ENCODE results near the gene HTR7. TPM values are rescaled to one million over a fixed set of nuclear protein-coding genes. Genes with fewer than 3 reads are reported as not detected.

The HTR7 gene
- total RNA-seq, 5 donors from 2014 or later (not counting 1 experiment from before 2014, with no cell fraction given): 0.07 TPM; not detected in 4

DNA sequence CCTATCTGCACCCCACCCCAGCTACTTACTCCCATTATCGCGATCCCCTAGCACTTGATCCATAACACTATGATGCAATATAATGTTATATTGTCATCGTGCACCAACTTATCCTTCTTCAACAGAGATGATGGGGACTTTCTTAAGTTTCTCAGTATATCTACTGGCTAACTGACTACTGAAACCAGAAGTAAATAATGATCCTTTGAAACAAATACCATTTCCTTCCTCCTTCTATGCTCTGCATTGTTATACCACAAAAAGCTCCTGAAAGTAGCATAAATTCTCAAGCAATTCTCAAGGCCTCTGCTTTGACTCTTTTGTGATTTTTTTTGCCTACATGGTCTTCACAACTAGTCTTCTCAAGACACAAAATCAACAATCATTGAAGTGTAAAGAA is 68.9 kb downstream of the HTR7 start:
- ATAC-seq (replicated peaks in 1 of 4) (no peak), DNase-seq (no peak)
- no peak overlapping the region for H3K27ac ChIP-seq (ENCODE audit: low read length)
- no peaks in the 10 kb centered on the region for H3K27me3 ChIP-seq (replicated peaks in 1 of 2; ENCODE audit: control insufficient read depth in 2 of 2, extremely low read depth in 1 of 2, insufficient read depth in 2 of 2, low read length in 1 of 2)
- Mint-ChIP-seq H3K27me3 (peaks cover 10 to 21% of the 10 kb centered on the region in 2 donors), H3K27ac (no peak overlapping the region), H3K4me1 (no peaks in the 10 kb centered on the region), H3K36me3 (no peaks in the 10 kb centered on the region), H3K9me3 (no peaks in the 10 kb centered on the region), H3K4me3 (no peak overlapping the region)
- ChIA-PET CTCF (interaction anchor here (0.9 to 1.5 kb wide), 2 partner anchors 993 to 1001 kb away, joined by 3 to 4 read pairs; no protein-coding TSS in a partner anchor), POLR2A (no interaction called here)
- no peak overlapping the region for H3K4me3 ChIP-seq (ENCODE audit: control insufficient read depth in 1 of 2, extremely low read depth in 1 of 2, low read length in 1 of 2)
- H3K36me3 ChIP-seq (ENCODE audit: control insufficient read depth in 2 of 2, extremely low read depth in 1 of 2, insufficient read depth in 1 of 2, low read length in 1 of 2): no peaks in the 10 kb centered on the region
- no peaks in the 10 kb centered on the region for H3K9me3 ChIP-seq
- no peaks in the 10 kb centered on the region for H3K4me1 ChIP-seq (ENCODE audit: control insufficient read depth in 1 of 2, extremely low read depth in 1 of 2, insufficient read depth in 2 of 2, low read length in 2 of 2)
- WGBS (ENCODE audit: insufficient coverage): no CpG with 5 or more reads among the region's 3 CpGs

DNA sequence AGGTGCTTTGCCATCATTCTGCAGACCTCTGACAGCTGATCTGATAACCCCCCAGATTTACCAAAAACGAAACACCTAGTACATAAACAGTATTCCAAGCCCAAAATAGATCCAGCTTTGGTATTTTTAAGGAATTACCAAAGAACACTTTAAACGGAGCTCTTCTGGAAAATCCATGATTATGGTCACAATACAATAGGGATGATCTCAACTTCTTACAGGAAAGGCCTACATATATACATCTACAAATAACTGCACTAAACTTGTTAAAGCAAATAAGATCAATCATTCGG is 69.7 kb downstream of the HTR7 start:
- Histone ChIP-seq H3K4me1 (ENCODE audit: control insufficient read depth in 1 of 2, extremely low read depth in 1 of 2, insufficient read depth in 2 of 2, low read length in 2 of 2) (no peaks in the 10 kb centered on the region), H3K9me3 (no peaks in the 10 kb centered on the region), H3K27ac (ENCODE audit: low read length) (no peak overlapping the region), H3K36me3 (ENCODE audit: control insufficient read depth in 2 of 2, extremely low read depth in 1 of 2, insufficient read depth in 1 of 2, low read length in 1 of 2) (no peaks in the 10 kb centered on the region), H3K27me3 (replicated peaks in 1 of 2; ENCODE audit: control insufficient read depth in 2 of 2, extremely low read depth in 1 of 2, insufficient read depth in 2 of 2, low read length in 1 of 2) (no peaks in the 10 kb centered on the region), H3K4me3 (ENCODE audit: control insufficient read depth in 1 of 2, extremely low read depth in 1 of 2, low read length in 1 of 2) (no peak overlapping the region)
- ChIA-PET POLR2A (interaction anchor here (0.6 kb wide), 2 partner anchors 38 to 872 kb away, joined by 3 read pairs; no protein-coding TSS in a partner anchor), CTCF (interaction anchor here (0.9 to 2.0 kb wide), 5 partner anchors 74 to 1000 kb away, joined by 3 to 7 read pairs (median 4); no protein-coding TSS in a partner anchor)
- no peaks in the 10 kb centered on the region for H3K9me3 Mint-ChIP-seq
- peaks cover 10 to 21% of the 10 kb centered on the region in 2 donors for H3K27me3 Mint-ChIP-seq
- DNase-seq (no peak), ATAC-seq (replicated peaks in 1 of 4) (no peak)
- H3K36me3 Mint-ChIP-seq: no peaks in the 10 kb centered on the region
- WGBS (ENCODE audit: insufficient coverage): 20% methylated on average over 1 of the region's 3 CpGs
- no peaks in the 10 kb centered on the region for H3K4me1 Mint-ChIP-seq
- H3K27ac Mint-ChIP-seq: no peak overlapping the region
- no peak overlapping the region for H3K4me3 Mint-ChIP-seq

DNA sequence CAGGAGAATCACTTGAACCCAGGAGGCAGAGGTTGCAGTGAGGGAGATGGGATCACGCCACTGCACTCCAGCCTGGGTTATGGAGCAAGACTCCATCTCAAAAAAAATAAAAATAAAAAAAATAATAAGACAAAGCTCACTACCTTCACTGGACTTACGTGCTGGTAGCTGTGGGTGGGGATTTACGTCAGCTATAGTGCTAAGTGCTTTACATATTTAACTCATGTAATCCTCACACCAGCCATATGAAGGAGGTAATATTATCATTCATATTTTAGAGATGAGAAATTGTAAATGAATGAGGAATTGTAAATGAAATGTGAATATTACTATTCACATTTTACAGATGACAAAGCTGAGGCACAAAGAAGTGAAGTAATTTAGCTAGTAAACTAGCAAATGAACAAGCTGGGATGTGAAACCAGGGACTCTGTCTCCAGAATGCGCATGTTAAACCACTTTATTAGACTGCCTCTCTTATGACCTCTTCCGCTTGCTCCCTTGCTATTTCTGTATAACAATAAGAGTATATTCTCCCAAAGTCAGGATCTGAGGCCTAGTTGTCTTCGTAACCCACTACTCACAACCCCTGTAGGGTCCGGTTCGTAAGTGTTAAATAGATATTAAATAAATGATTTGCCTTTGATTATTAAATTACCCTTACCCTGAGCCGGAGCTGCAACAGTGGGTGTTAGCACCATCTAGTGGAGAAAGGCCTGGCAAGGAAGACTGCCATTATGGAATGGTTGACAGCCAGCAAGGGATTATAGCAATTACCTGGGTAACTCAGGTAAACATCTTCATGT is 70.2 kb downstream of the HTR7 start:
- POLR2A ChIA-PET: interaction anchor here in 1 of 2 donors (0.6 kb wide), 1 partner anchor 39 kb away, joined by 3 read pairs; no protein-coding TSS in a partner anchor
- H3K27me3 Mint-ChIP-seq: peaks cover 10 to 19% of the 10 kb centered on the region in 2 donors
- H3K27me3 ChIP-seq (replicated peaks in 1 of 2; ENCODE audit: control insufficient read depth in 2 of 2, extremely low read depth in 1 of 2, insufficient read depth in 2 of 2, low read length in 1 of 2): no peaks in the 10 kb centered on the region
- no peaks in the 10 kb centered on the region for H3K9me3 Mint-ChIP-seq
- DNase-seq: peak in 10 of 35 experiments; percentile 1 to 46 (median 7)
- no peak overlapping the region for H3K4me3 ChIP-seq (ENCODE audit: control insufficient read depth in 1 of 2, extremely low read depth in 1 of 2, low read length in 1 of 2)
- no peaks in the 10 kb centered on the region for H3K4me1 ChIP-seq (ENCODE audit: control insufficient read depth in 1 of 2, extremely low read depth in 1 of 2, insufficient read depth in 2 of 2, low read length in 2 of 2)
- CTCF ChIA-PET: interaction anchor here (1.0 to 2.0 kb wide), 4 partner anchors 74 to 994 kb away, joined by 4 to 7 read pairs (median 5); no protein-coding TSS in a partner anchor
- H3K36me3 ChIP-seq (ENCODE audit: control insufficient read depth in 2 of 2, extremely low read depth in 1 of 2, insufficient read depth in 1 of 2, low read length in 1 of 2): no peaks in the 10 kb centered on the region
- no peaks in the 10 kb centered on the region for H3K9me3 ChIP-seq
- no peak for ATAC-seq (replicated peaks in 1 of 4)
- no peak overlapping the region for H3K27ac ChIP-seq (ENCODE audit: low read length)
- no CpG with 5 or more reads among the region's 9 CpGs for whole genome bisulfite sequencing (ENCODE audit: insufficient coverage)
- H3K27ac Mint-ChIP-seq: no peak overlapping the region
- H3K36me3 Mint-ChIP-seq: no peaks in the 10 kb centered on the region
- H3K4me1 Mint-ChIP-seq: no peaks in the 10 kb centered on the region
- H3K4me3 Mint-ChIP-seq: no peak overlapping the region

GRCh38 chr10:90785782-90786181 is 72.1 kb downstream of the HTR7 start:
- Mint-ChIP-seq H3K4me1 (no peaks in the 10 kb centered on the region), H3K36me3 (no peaks in the 10 kb centered on the region), H3K9me3 (no peaks in the 10 kb centered on the region), H3K27ac (no peak overlapping the region), H3K27me3 (peaks cover 10 to 17% of the 10 kb centered on the region in 2 donors), H3K4me3 (no peak overlapping the region)
- H3K36me3 ChIP-seq (ENCODE audit: control insufficient read depth in 2 of 2, extremely low read depth in 1 of 2, insufficient read depth in 1 of 2, low read length in 1 of 2): no peaks in the 10 kb centered on the region
- no peaks in the 10 kb centered on the region for H3K9me3 ChIP-seq
- H3K4me1 ChIP-seq (ENCODE audit: control insufficient read depth in 1 of 2, extremely low read depth in 1 of 2, insufficient read depth in 2 of 2, low read length in 2 of 2): no peaks in the 10 kb centered on the region
- H3K27me3 ChIP-seq (replicated peaks in 1 of 2; ENCODE audit: control insufficient read depth in 2 of 2, extremely low read depth in 1 of 2, insufficient read depth in 2 of 2, low read length in 1 of 2): peaks cover 0 to 3% of the 10 kb centered on the region in 2 experiments
- 51% methylated on average over 3 of the region's 4 CpGs for WGBS (ENCODE audit: insufficient coverage)
- no peak for ATAC-seq (replicated peaks in 1 of 4)
- CTCF ChIA-PET: no interaction called here
- no peak overlapping the region for H3K27ac ChIP-seq (ENCODE audit: low read length)
- no peak overlapping the region for H3K4me3 ChIP-seq (ENCODE audit: control insufficient read depth in 1 of 2, extremely low read depth in 1 of 2, low read length in 1 of 2)
- no peak for DNase-seq
- POLR2A ChIA-PET: no interaction called here

DNA sequence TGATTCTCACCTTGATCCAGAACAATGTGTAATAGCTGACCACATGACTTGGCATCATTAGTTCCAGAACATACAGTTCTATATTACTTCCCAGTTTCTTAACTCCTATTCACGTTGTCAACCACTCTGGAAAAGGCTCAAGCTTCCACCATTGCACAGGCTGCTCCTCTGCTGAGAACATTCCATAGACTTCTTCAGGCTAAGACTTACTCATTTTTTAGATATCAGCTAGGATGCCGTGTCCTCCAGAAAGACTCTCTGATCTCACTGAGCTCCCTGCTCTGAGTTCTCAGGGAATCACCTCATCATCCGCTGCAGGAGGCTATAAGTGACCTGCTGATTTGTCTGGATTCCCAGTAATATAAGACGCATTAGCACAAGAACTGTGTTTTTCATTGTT is 73.1 kb downstream of the HTR7 start:
- Mint-ChIP-seq H3K4me1 (no peaks in the 10 kb centered on the region), H3K36me3 (no peaks in the 10 kb centered on the region), H3K9me3 (no peaks in the 10 kb centered on the region), H3K27ac (no peak overlapping the region), H3K27me3 (peaks cover 8 to 15% of the 10 kb centered on the region in 2 donors), H3K4me3 (no peak overlapping the region)
- no peak overlapping the region for H3K4me3 ChIP-seq (ENCODE audit: control insufficient read depth in 1 of 2, extremely low read depth in 1 of 2, low read length in 1 of 2)
- no peaks in the 10 kb centered on the region for H3K9me3 ChIP-seq
- H3K36me3 ChIP-seq (ENCODE audit: control insufficient read depth in 2 of 2, extremely low read depth in 1 of 2, insufficient read depth in 1 of 2, low read length in 1 of 2): no peaks in the 10 kb centered on the region
- DNase-seq (no peak), ATAC-seq (replicated peaks in 1 of 4) (no peak)
- no peak overlapping the region for H3K27ac ChIP-seq (ENCODE audit: low read length)
- ChIA-PET CTCF (interaction anchor here in 1 of 2 donors (0.6 kb wide), 1 partner anchor 76 kb away, joined by 8 read pairs; no protein-coding TSS in a partner anchor), POLR2A (no interaction called here)
- no peaks in the 10 kb centered on the region for H3K4me1 ChIP-seq (ENCODE audit: control insufficient read depth in 1 of 2, extremely low read depth in 1 of 2, insufficient read depth in 2 of 2, low read length in 2 of 2)
- WGBS (ENCODE audit: insufficient coverage): 44% methylated on average over 1 of the region's 4 CpGs
- H3K27me3 ChIP-seq (replicated peaks in 1 of 2; ENCODE audit: control insufficient read depth in 2 of 2, extremely low read depth in 1 of 2, insufficient read depth in 2 of 2, low read length in 1 of 2): peaks cover 0 to 3% of the 10 kb centered on the region in 2 experiments

- ChIA-PET CTCF (interaction anchor here in 1 of 2 donors (0.7 kb wide), 1 partner anchor 830 kb away, joined by 4 read pairs; no protein-coding TSS in a partner anchor), POLR2A (no interaction called here)
- H3K27ac ChIP-seq (ENCODE audit: low read length): no peak overlapping the region
- WGBS (ENCODE audit: insufficient coverage): no CpG with 5 or more reads among the region's 4 CpGs
- Mint-ChIP-seq H3K9me3 (no peaks in the 10 kb centered on the region), H3K27ac (no peak overlapping the region), H3K27me3 (peaks cover 12 to 13% of the 10 kb centered on the region in 2 donors), H3K4me3 (no peak overlapping the region), H3K36me3 (no peaks in the 10 kb centered on the region), H3K4me1 (no peaks in the 10 kb centered on the region)
- no peaks in the 10 kb centered on the region for H3K9me3 ChIP-seq
- H3K4me3 ChIP-seq (ENCODE audit: control insufficient read depth in 1 of 2, extremely low read depth in 1 of 2, low read length in 1 of 2): no peak overlapping the region
- DNase-seq (no peak), ATAC-seq (replicated peaks in 1 of 4) (no peak)
- H3K4me1 ChIP-seq (ENCODE audit: control insufficient read depth in 1 of 2, extremely low read depth in 1 of 2, insufficient read depth in 2 of 2, low read length in 2 of 2): no peaks in the 10 kb centered on the region
- no peaks in the 10 kb centered on the region for H3K36me3 ChIP-seq (ENCODE audit: control insufficient read depth in 2 of 2, extremely low read depth in 1 of 2, insufficient read depth in 1 of 2, low read length in 1 of 2)
- H3K27me3 ChIP-seq (replicated peaks in 1 of 2; ENCODE audit: control insufficient read depth in 2 of 2, extremely low read depth in 1 of 2, insufficient read depth in 2 of 2, low read length in 1 of 2): peaks cover 0 to 3% of the 10 kb centered on the region in 2 experiments
These were observed 77.4 kb downstream of the HTR7 start for GRCh38 chr10:90780488-90780887.

All from T-cell (primary cell).